PC-3 (cell line): ENCODE measurements around the gene PLPPR1.

ENCODE experiments used
- CTCF ChIP-seq: fragments of 300-600 bp; sonication (generic); conservative IDR thresholded peaks from 2 replicates; pipeline ENCODE4 v1.5.1; 2017; ENCODE audit warnings: antibody characterized with exemption, low read depth, mild to moderate bottlenecking, low read length
- EZH2 ChIP-seq: fragments of 300-600 bp; sonication (generic); IDR thresholded peaks from one replicate; pipeline ENCODE4 v1.6.1; 2017; ENCODE audit warnings: antibody characterized with exemption, mild to moderate bottlenecking, low read length; ENCODE audit not compliant: unreplicated experiment
- EZH2phosphoT487 ChIP-seq: fragments of 300-600 bp; sonication (generic); IDR thresholded peaks from 2 replicates; pipeline ENCODE4 v1.6.1; 2018; ENCODE audit warnings: mild to moderate bottlenecking, antibody characterized with exemption, low read length, borderline replicate concordance

GRCh38 chr9:101126556-101126955 lies 98.0 kb downstream of the PLPPR1 start:
- TF ChIP-seq CTCF, result no peak
- TF ChIP-seq EZH2phosphoT487, result no peak
- TF ChIP-seq EZH2, result no peak
